SJCRH30 (cell line): ENCODE data around the gene U2SURP. TPM values are rescaled to one million over a fixed set of nuclear protein-coding genes. Genes with fewer than 3 reads are reported as not detected.

Experiments used
- DNase-seq, 2 experiments: peaks; one replicate each; pipeline ENCODE4 v3.0.0-alpha.2; 2015 to 2020
- H3K27ac ChIP-seq: fragments of 250-450 bp; sonication (Bioruptor Pico); 2 replicates; pipeline ENCODE4 v1.5.1; 2020; ENCODE audit warnings: mild to moderate bottlenecking, moderate library complexity
- H3K27me3 ChIP-seq: fragments of 250-450 bp; sonication (Bioruptor Pico); 2 replicates; pipeline ENCODE4 v1.5.1; 2020; ENCODE audit warnings: mild to moderate bottlenecking, moderate library complexity
- H3K36me3 ChIP-seq: fragments of 250-450 bp; sonication (Bioruptor Pico); 2 replicates; pipeline ENCODE4 v1.5.1; 2020; ENCODE audit warnings: mild to moderate bottlenecking, moderate library complexity
- H3K4me1 ChIP-seq: fragments of 250-450 bp; sonication (Bioruptor Pico); 2 replicates; pipeline ENCODE4 v1.5.1; 2020; ENCODE audit warnings: mild to moderate bottlenecking, moderate library complexity
- H3K4me3 ChIP-seq: fragments of 250-450 bp; sonication (Bioruptor Pico); 2 replicates; pipeline ENCODE4 v1.5.1; 2020; ENCODE audit warnings: mild to moderate bottlenecking, moderate library complexity
- H3K9me3 ChIP-seq: fragments of 250-450 bp; sonication (Bioruptor Pico); replicated peaks from 2 replicates; pipeline ENCODE4 v1.5.1; 2020; ENCODE audit warnings: mild to moderate bottlenecking, moderate library complexity
- total RNA-seq: library from RNA; depleted of rRNA; stranded (reverse); fragments of >200 nt; shearing (Covaris generic); gene quantifications from 2 replicates; pipeline ENCODE4 v1.2.3, GENCODE V29; 2014; rRNA removed

U2SURP gene
- total RNA-seq, 1 experiment from 2014 or later, result 177 TPM

- no peak overlapping the region for H3K4me3 ChIP-seq
- peaks cover 4% of the 10 kb centered on the region; the same call in 1 of the 2 replicates for H3K9me3 ChIP-seq
- DNase-seq, result no peak
- no peaks in the 10 kb centered on the region for H3K4me1 ChIP-seq
- 0 out of 2 replicates have a peak, but pooled peaks cover 7% of the 10 kb centered on the region for H3K27me3 ChIP-seq
- H3K36me3 ChIP-seq, result no peaks in the 10 kb centered on the region
- H3K27ac ChIP-seq, result no peak overlapping the region
Observed at GRCh38 chr3:143109861-143110260, 108.5 kb downstream of the U2SURP start.

Other genes with a start within 250 kb of the U2SURP start
- gene PCOLCE2, start 112.5 kb upstream of the U2SURP start, total RNA-seq, result 12.3 and 16.7 TPM in 2 replicates
- 0.16 and 0.30 TPM in 2 replicates for gene PAQR9, start 37.9 kb upstream of the U2SURP start, total RNA-seq
- 2.3 and 2.6 TPM in 2 replicates for gene CHST2, start 118.2 kb downstream of the U2SURP start, total RNA-seq